Liver (tissue), 3 donors: ENCODE measurements around the gene KLF16.

ENCODE experiments used
- CTCF ChIP-seq: fragments of 150-350 bp; IDR thresholded peaks from 2 replicates; pipeline ENCODE4 v1.5.1; 2017; ENCODE audit warnings: improper control_type of control experiment, low read depth, low read length; ENCODE audit not compliant: missing input control
- HNF4A ChIP-seq, 2 donors: conservative IDR thresholded peaks; 2 replicates each; pipeline ENCODE4 v1.6.1; 2016; ENCODE audit warnings: antibody characterized with exemption in 2 of 2, mild to moderate bottlenecking in 2 of 2
- TAF1 ChIP-seq: conservative IDR thresholded peaks from 2 replicates; pipeline ENCODE4 v1.6.1; 2016; ENCODE audit warnings: antibody characterized with exemption, mild to moderate bottlenecking
- TF ChIP-seq, protein P1 (sequence below): IDR thresholded peaks from 2 replicates; pipeline ENCODE4 v1.6.1; 2016; ENCODE audit warnings: antibody characterized with exemption, mild to moderate bottlenecking
- TF ChIP-seq, protein P2 (sequence below): IDR thresholded peaks from 2 replicates; pipeline ENCODE4 v1.6.1; 2016; ENCODE audit warnings: antibody characterized with exemption
- donor health status: healthy.
- donor health status: healthy.

DNA sequence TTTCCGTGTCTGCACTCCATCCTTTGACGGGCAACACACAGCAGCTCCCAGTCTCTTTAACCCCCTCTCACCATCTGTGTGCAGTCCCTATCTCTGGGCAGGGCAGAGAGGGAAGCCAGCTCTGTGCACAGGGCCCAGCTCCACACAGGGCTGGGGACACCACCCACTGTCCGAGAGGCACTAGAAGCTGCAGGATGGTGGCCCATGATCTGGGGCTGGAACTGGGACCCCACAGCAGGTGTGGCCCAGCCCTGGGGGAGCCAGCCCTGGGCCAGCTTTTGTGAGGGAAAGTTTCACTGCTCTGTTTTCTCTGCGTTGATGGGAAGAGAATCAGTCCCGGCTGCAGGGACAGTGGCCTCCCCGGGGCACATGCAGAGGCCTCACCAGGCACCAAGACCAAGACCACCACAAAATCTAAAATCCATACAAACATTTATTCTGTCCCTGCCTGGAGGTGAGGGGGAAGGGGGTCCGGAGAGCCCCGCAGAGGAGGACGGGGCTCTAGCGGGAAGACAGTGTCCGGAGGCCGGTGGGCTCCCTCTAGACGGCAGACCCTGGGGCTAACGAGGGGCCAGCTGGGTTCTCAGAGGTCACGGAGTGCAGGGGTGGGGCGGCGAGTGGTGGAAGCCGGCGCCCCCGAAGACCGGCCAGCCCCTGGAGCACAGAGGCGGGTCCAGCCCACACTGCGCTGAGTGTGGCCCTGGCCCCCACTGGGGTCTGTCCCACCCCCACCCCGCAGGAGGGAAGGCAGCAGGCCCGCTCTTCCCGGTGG is 48.4 kb downstream of the KLF16 start:
- TF ChIP-seq CTCF: no peak
- TF ChIP-seq, protein P1, sequence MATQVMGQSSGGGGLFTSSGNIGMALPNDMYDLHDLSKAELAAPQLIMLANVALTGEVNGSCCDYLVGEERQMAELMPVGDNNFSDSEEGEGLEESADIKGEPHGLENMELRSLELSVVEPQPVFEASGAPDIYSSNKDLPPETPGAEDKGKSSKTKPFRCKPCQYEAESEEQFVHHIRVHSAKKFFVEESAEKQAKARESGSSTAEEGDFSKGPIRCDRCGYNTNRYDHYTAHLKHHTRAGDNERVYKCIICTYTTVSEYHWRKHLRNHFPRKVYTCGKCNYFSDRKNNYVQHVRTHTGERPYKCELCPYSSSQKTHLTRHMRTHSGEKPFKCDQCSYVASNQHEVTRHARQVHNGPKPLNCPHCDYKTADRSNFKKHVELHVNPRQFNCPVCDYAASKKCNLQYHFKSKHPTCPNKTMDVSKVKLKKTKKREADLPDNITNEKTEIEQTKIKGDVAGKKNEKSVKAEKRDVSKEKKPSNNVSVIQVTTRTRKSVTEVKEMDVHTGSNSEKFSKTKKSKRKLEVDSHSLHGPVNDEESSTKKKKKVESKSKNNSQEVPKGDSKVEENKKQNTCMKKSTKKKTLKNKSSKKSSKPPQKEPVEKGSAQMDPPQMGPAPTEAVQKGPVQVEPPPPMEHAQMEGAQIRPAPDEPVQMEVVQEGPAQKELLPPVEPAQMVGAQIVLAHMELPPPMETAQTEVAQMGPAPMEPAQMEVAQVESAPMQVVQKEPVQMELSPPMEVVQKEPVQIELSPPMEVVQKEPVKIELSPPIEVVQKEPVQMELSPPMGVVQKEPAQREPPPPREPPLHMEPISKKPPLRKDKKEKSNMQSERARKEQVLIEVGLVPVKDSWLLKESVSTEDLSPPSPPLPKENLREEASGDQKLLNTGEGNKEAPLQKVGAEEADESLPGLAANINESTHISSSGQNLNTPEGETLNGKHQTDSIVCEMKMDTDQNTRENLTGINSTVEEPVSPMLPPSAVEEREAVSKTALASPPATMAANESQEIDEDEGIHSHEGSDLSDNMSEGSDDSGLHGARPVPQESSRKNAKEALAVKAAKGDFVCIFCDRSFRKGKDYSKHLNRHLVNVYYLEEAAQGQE: no peak
- TF ChIP-seq, protein P2, sequence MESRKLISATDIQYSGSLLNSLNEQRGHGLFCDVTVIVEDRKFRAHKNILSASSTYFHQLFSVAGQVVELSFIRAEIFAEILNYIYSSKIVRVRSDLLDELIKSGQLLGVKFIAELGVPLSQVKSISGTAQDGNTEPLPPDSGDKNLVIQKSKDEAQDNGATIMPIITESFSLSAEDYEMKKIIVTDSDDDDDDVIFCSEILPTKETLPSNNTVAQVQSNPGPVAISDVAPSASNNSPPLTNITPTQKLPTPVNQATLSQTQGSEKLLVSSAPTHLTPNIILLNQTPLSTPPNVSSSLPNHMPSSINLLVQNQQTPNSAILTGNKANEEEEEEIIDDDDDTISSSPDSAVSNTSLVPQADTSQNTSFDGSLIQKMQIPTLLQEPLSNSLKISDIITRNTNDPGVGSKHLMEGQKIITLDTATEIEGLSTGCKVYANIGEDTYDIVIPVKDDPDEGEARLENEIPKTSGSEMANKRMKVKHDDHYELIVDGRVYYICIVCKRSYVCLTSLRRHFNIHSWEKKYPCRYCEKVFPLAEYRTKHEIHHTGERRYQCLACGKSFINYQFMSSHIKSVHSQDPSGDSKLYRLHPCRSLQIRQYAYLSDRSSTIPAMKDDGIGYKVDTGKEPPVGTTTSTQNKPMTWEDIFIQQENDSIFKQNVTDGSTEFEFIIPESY: no peak
- TF ChIP-seq TAF1: no peak
- no peak for TF ChIP-seq HNF4A (conservative IDR thresholded peaks at IDR 0.05)
